Activated CD8-positive, alpha-beta memory T cell treated with anti-CD3 and anti-CD28 coated beads, Interleukin-2, amount 50 U/mL, for 48 hours (primary cell): Measurements from ENCODE around the gene TBRG1.

ENCODE experiments used
- DNase-seq: peaks from one replicate; pipeline ENCODE4 v3.0.0-alpha.2; 2020

Gene TBRG1

DNA sequence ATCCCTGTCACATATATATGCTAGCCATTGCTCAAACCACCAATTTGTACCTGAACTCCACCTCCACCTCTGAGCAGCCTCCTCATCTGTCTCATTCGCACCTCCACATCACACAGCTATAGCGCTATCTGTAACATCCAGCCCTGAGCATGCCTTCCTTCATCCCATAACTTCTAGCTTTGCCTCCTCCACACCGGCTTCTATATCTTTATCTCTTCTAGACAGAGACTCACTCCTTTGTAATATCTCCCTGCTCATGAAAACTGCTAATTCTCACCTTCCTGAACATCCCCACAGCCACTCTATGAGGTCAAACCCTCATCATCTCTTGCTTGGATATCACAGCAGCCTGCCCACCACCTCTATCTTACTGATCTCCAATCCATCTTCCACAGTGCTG is 44.9 kb downstream of the TBRG1 start:
- no peak for DNase-seq

DNA sequence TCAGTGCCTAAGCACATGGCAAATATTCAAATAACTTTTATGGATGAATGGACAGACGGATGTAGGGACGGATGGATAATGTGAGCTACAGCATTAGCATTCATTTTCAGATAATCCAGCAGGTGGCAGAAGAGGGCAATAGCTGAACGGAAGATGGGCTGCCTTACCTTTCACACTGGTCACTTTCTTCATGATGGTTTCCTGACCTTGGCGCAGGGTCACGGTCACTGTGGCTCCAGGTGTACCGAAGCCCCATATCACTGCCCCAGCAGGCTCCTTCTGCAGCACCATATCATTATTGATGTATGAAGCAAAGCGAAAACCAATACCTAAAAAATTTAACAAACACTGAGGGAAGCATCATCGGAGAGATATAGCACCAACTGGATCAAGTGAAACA is 46.5 kb downstream of the TBRG1 start:
- DNase-seq, result peak; percentile 52

DNA sequence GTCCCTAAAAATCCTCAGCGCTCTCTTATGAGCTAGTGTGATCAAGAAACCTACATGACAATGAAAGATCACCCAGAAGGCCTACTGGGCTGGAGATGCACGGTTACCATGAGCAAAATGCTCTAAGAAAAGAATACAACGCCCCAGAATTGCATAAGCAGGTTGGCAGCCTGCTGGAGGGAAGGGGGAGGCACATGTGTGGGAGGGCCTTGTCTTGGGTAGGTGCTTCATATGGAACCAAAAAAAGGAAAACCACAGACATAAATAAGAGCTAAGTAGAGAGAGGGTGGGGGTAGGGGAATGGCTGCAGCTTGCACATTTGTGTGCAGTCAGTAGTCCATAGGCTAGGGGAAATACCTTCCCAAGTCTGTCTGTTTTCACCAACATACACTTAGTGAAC is 48.1 kb downstream of the TBRG1 start:
- DNase-seq, result no peak

DNA sequence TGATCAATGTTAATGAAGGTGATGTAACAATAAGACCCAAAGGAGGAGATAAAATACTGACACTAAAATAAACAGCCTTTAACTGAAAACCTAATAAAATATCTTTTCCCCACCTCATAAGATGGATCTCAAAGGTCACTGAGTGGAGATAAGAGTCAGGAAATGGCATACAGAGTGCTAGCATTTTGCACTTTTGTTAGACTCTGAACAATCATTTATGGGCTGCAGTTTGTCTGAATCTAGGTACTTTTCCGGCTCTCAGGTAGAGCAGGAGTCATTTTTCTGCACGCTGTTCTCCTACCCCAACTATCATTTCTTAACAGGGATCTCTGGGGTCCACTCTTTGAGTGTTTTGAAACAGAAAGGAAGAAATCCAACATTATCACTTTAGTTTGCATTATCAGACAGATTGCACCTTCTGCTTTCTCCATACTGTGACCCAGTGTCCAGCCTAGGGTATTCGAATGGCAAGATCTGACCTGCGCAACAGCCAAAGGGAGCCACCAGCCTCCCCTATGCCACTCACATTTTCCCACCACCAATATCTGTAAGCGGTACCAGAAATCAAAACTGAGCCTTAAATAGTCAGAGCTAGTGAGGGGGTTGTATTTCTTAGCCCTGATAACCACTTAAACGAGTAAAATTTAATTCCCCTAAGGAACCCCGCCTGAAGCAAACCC is 50.0 kb downstream of the TBRG1 start:
- no peak for DNase-seq

DNA sequence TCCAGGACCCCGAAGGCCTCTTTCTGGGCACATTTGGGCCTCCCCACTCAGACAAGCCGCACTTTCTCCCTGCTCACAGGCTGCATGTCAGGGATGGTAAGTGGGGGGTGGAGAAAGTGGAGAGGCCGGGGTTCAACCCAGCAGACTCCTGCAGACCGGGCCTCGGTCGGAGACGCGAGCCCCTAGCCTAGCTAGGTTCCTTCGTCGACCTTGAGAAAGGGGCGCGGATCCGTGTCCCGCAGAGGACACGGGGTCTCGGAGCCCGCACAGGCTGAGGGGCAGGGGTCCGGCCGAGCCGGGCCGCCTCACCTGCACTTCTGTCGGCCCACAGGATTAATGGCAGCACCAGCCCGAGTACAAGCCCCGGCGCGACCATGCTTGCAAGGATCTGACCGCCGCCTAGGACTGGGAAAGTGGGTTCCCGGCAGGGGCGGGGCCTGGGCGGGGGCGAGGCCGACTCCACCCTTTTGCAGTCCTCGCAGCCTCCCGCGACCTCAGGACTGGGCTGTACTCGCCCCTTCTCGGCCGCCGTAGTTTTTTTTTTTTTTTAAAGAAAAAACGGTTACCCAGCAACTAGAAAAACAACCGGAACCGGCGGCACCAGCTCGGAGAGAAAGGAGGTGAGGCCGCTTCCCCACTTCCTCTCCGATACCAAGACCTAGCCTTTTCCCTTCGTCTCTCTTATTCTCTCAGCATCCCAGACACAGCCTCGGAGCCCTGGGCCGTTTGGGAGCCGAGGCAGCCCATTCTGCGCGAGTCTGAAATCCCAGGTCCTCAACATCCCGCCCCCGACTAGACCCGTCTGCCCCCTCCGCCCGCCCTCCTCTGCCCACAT is 50.9 kb downstream of the TBRG1 start, which contains the start of the genes SIAE and SPA17:
Gene SIAE, minus strand, starts transcription at position 407 of the 835 bp plus-strand sequence. Its CDS starts 31 bp downstream, at position 376.
Gene SPA17, plus strand, starts transcription at position 572 of the 835 bp plus-strand sequence. CDS start 1,361 bp downstream, outside the sequence.
- DNase-seq, result peak; percentile 94

DNA sequence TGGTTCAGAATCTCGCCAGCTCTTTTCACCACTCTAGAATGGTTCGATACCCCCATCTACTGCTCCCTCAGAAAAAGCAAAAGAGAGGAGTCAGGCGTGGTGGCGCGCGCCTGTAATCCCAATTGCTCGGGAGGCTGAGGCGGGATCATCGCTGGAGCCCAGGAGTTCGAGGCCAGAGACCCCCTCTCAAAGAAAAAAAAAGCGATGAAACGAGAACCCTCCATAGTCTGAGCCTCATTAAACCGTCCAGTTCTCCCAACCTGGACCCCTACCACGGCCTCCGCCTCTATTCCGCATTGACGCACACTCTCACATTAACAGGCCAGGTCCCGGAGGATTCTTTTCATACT is 51.5 kb downstream of the TBRG1 start:
- DNase-seq, result no peak

DNA sequence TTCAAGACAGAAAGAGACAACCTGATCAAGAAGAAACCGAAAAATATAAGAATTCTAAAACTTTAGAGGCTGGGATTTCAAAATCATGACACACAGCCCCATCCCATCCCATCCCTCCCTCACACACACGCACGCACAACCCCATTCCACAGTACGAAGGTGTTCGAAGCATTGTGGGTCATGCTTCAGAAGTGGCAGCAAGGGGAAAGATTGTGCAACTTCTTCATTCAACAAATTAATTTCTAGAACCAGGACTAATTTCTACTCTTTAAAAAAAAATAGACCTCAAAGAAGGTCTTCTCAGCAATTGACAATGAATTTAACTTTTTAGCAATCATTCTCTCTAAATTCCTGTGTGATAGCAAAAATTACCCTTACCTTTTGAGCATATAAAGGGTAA is 51.9 kb downstream of the TBRG1 start:
- DNase-seq, result no peak

DNA sequence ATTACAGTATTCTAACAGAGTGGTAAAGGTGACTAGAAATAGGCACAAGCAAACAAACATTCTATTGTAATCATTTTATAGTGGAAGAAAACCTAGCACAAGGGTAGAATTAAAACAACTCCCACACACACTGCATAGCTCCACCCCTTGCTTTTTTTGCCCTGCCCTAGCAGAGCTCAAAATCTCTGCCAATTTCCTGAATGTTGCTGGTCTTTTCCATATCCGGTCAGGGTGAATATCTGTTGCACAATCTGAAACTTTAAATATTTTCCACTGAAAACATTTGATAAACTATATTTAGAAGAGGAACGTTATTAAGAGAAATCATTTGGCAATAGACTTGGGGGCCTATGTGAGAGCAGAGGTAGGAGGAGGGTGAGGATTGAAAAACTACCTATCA is 53.7 kb downstream of the TBRG1 start:
- DNase-seq, result no peak

DNA sequence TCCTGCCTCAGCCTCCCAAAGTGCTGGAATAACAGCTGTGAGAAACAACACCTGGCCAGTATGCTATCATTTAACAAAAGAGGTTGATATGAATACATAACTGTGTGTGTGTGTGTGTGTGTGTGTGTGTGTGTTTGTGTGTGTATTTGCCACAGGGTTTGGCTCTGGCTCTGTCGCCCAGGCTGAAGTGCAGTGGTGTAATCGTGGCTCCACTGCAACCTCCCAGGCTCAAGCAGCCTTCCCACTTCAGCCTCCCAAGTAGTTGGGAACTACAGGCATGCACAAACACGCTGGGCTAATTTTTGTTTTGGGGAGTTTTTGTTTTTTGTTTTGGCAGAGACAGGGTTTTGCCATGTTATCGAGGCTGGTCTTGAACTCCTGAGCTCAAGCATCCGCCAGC is 55.8 kb downstream of the TBRG1 start:
- DNase-seq, result no peak

DNA sequence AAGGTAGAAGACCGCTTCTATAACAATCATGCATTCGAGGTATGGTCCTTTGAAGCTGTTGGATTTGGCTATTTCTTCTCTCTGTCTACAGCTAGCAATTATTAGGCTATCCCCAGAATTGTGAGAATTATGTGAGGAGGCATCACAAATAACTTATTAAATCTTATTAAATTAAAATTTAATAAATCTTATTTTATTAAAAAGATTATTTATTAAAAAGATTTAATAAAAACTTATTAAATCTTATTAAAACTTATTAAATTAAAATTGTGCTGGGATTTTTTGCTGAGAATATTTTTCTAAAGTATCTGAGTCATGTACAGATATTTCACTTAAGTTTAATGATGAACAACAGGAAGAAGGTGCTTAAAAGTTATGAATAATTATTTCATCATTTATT is 58.8 kb downstream of the TBRG1 start:
- DNase-seq, result no peak

DNA sequence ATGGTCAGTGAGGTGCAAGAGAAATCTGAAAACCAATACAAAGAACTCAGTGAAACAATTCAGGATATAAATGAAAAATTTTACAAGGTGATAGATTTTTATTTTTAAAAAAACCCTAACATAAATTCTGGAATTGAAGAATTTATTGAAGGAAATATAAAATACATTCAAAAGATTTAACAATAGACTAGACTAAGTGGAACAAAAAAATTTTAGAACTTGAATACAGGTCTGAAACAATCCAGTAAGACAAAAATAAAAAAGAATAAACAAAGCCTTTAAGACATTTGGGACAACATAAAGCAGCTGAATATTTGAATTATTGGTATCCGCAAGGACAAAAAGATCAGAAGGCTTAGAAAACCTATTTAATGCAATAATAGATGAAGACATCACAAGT is 59.8 kb downstream of the TBRG1 start:
- DNase-seq, result no peak
